Ectodermal cell (in vitro differentiated cells): ENCODE results near the gene C4orf17. TPM values are rescaled to one million over a fixed set of nuclear protein-coding genes. Genes with fewer than 3 reads are reported as not detected.

Experiments used
- H3K27ac ChIP-seq: 2 replicates; pipeline ENCODE4 v1.7.0; 2013; ENCODE audit warnings: mild to moderate bottlenecking, low read depth, low read length; ENCODE audit not compliant: insufficient read depth, poor library complexity, severe bottlenecking
- H3K27me3 ChIP-seq: 2 replicates; pipeline ENCODE4 v1.7.0; 2013; ENCODE audit warnings: mild to moderate bottlenecking, low read length; ENCODE audit not compliant: insufficient read depth, control insufficient read depth, poor library complexity, severe bottlenecking
- H3K36me3 ChIP-seq: one replicate; pipeline ENCODE4 v1.7.0; 2013; ENCODE audit warnings: low read length; ENCODE audit not compliant: control insufficient read depth, insufficient read depth
- H3K4me1 ChIP-seq: one replicate; pipeline ENCODE4 v1.7.0; 2013; ENCODE audit warnings: low read length; ENCODE audit not compliant: control insufficient read depth, insufficient read depth
- H3K4me3 ChIP-seq: 2 replicates; pipeline ENCODE4 v1.7.0; 2013; ENCODE audit warnings: low read depth, low read length, control low read depth; ENCODE audit not compliant: insufficient read depth
- H3K9me3 ChIP-seq: 2 replicates; pipeline ENCODE4 v1.7.0; 2013; ENCODE audit warnings: mild to moderate bottlenecking, low read length, moderate library complexity; ENCODE audit not compliant: control insufficient read depth
- WGBS, 2 experiments: methylation state at CpG; one replicate each; pipeline ENCODE4 v1.1.7; 2013; ENCODE audit warnings: missing lambda C conversion rate in 2 of 2; 5-methylcytosine and 5-hydroxymethylcytosine counted together
- polyA plus RNA-seq, 4 experiments: library from polyadenylated mRNA; stranded (reverse); fragments of 50-300 nt; gene quantifications; one replicate each; pipeline ENCODE4 v1.2.3, GENCODE V29; 2013

The C4orf17 gene
- not detected for polyA plus RNA-seq (2013, experiment 1 of 4)
- not detected for polyA plus RNA-seq (2013, experiment 2 of 4)
- not detected for polyA plus RNA-seq (2013, experiment 3 of 4)
- not detected for polyA plus RNA-seq (2013, experiment 4 of 4)

DNA sequence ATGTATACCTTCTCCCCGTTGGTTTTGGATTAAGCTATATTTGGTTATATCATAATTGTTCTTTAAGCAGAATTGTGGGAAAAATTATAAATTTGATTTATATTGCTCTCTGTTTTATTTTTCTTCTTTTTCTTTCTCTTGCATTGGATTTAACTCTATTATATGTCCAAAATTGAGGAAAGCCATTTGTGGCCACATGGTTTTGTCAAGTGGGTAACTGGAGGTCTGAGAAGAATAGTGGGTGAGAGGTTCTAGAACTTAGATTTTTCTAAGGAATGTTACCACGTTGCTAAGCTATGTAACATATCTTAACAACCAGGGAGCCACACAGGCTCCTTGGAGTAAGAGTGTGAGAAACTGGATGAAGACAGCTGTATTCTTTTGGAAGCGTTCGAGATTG is at the start of gene C4orf17:
Gene C4orf17, plus strand, starts transcription at position 301 of the 400 bp plus-strand sequence. CDS start 2,061 bp downstream, outside the sequence.
- Histone ChIP-seq H3K4me1 (no peaks in the 10 kb centered on the region), H3K4me3 (no peak within 1 kb of the TSS), H3K27me3 (no peaks in the 10 kb centered on the region), H3K9me3 (no peaks in the 10 kb centered on the region), H3K27ac (no peak within 1 kb of the TSS), H3K36me3 (no peaks in the 10 kb centered on the region)
- 93 to 100% methylated on average over 2 to 3 of the region's 4 CpGs for WGBS, 2 experiments

DNA sequence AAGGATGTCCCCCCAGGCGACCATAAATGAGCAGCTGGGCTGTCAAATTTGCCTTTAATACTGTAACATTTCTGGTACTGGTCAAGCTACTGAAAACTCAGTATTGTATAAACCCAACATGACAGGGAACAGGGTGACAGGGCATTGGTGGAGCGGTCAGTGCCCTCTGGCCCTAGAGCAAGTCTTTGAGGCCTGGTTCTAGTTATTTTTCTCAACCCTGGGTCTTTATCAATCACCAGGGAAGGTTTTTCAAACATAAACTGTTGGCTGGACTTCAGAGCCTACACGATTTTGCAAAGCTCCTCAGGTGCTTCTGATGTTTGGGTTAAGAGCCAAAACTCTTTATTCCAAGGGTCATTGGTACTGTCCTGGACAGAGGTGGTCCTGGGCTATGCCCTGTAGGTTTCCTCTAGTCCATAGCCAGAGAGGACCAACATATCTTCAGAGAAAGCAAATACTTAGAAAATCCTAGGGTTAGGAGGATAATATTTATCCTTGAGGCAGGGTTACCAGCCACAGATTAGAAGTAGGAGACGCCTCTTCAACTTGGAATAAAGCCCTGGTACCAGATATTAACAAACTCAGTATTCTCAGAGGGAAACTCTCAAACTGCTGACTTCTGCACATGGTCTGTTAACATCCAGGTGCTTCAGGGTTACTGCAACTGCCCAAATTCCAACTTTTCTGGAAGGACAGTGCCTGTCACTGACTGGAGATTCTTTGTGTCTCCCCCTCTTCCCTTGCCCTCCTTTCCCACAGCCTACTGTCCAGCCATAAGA is 49.0 kb upstream of the C4orf17 start:
- Histone ChIP-seq H3K4me1 (no peaks in the 10 kb centered on the region), H3K4me3 (no peak overlapping the region), H3K27ac (no peak overlapping the region), H3K9me3 (no peaks in the 10 kb centered on the region), H3K36me3 (no peaks in the 10 kb centered on the region), H3K27me3 (no peaks in the 10 kb centered on the region)
- 84 to 90% methylated on average over 4 of the region's 4 CpGs for WGBS, 2 experiments

DNA sequence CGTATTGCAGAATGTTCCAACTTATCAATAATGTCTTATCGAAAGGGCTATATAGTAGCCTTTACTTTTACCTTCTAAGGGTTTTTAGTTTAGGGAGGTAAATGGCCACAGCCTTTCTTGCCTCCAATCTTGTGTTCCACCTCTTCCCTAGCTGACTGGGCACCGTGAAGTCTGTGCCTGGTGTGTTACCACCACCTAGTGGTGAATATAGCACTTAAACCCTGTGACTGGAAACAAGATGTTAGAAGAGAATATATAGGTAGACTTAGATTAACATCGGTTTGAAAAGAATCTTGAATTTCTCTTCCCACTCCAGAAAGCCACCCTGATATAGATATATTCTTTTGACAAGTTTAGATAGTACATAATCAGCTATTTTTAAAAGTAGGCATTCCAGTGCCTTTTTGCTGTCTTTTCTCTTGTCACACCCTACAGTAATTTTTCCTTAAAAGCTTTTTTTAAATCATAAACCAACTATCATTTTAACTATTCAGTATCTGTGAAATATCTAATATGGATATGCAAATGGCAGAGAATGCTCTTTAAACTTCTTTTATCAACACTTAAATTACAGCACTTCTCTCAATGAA is 47.9 kb upstream of the C4orf17 start:
- Histone ChIP-seq H3K4me3 (no peak overlapping the region), H3K9me3 (no peaks in the 10 kb centered on the region), H3K27ac (no peak overlapping the region), H3K4me1 (no peaks in the 10 kb centered on the region), H3K36me3 (no peaks in the 10 kb centered on the region), H3K27me3 (no peaks in the 10 kb centered on the region)
- 33 to 50% methylated on average over 2 to 3 of the region's 4 CpGs for WGBS, 2 experiments

DNA sequence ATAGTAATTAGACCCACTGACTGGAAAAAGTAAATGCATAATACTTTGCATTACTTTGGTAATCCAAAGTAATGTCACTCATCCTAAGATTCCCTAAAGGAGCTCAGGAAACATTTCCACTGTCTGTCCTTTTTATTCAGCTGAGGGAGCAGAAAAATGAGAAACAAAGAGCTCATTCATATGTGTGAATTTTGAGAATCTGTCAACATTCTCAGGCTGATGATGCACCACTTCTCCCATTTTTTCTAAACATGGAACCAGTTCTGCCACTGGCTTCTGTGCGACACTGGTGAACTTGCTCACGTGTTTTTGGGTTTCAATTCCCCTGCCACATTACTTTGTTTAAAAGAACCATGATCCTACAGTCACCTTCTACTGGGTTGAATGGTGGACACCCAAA is 47.3 kb upstream of the C4orf17 start:
- WGBS, 2 experiments: 90% methylated on average over 2 of the region's 2 CpGs
- Histone ChIP-seq H3K4me1 (no peaks in the 10 kb centered on the region), H3K36me3 (no peaks in the 10 kb centered on the region), H3K27me3 (no peaks in the 10 kb centered on the region), H3K9me3 (no peaks in the 10 kb centered on the region), H3K4me3 (no peak overlapping the region), H3K27ac (no peak overlapping the region)

DNA sequence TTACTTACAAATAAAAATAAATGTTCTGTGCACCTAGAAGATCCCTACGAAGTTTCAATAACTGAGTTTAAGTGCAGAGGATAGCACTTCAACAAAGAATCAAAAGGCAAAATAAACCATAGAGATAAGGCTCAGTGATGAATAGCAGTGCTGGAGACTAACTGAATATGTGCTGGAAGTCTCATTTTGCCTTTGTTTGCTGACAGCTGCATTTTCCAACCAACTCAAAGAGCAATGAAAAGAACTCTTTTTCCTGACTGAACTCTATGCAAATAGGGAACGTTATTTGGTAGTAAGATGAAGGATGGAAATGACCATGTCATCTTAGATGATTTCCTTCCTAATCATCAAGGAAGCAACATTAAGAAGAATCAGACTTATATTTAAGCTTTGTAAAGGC is 42.9 kb upstream of the C4orf17 start:
- Histone ChIP-seq H3K36me3 (no peaks in the 10 kb centered on the region), H3K27me3 (no peaks in the 10 kb centered on the region), H3K4me3 (no peak overlapping the region), H3K4me1 (no peaks in the 10 kb centered on the region), H3K27ac (no peak overlapping the region), H3K9me3 (no peaks in the 10 kb centered on the region)
- 93% methylated on average over 2 of the region's 2 CpGs; no CpG with 5 or more reads in 1 of the 2 experiments for WGBS, 2 experiments

DNA sequence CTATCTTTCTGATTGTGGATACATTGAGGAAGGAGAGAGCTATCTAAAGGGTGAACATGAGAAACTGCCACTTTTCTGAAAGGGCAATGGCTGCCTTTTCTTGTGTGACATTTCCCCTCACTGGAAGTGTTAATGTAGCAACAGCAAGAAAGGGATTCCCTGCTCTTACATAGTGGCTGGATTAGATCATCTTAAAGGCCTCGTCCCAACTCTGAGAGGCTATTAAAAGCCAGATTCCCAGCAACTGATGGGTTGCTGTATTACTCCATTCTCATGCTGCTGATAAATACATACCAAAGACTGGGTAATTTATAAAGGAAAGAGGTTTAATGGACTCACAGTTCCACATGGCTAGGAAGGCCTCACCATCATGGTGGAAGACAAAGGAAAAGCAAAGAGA is 41.9 kb upstream of the C4orf17 start:
- no peaks in the 10 kb centered on the region for H3K36me3 ChIP-seq
- 91 to 94% methylated on average over 1 of the region's 1 CpG for WGBS, 2 experiments

DNA sequence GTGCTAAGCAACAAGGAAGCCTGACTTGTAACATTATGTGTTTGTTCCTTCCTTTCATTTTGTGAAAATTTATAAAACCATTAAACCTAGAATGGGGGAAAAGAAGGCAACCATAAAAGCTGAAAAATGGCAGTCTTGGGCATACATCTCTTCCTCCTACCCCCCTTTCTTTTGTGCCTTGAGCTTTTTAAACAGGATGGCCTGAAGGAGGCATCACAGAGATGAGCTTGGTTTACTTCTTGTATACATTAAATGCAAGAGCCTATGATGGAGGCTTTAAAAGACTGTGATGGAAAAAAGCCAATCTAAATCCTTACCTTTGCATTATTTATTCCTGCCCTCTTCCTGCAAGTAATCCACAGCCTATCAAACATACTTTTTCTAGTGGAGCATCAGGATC is 39.5 kb upstream of the C4orf17 start:
- Histone ChIP-seq H3K27ac (no peak overlapping the region), H3K4me1 (no peaks in the 10 kb centered on the region), H3K27me3 (no peaks in the 10 kb centered on the region), H3K9me3 (no peaks in the 10 kb centered on the region), H3K36me3 (no peaks in the 10 kb centered on the region), H3K4me3 (no peak overlapping the region)

More for the DNA sequence above, 41.9 kb upstream of the C4orf17 start:
- Histone ChIP-seq H3K27ac (no peak overlapping the region), H3K4me3 (no peak overlapping the region), H3K27me3 (no peaks in the 10 kb centered on the region), H3K9me3 (no peaks in the 10 kb centered on the region), H3K4me1 (no peaks in the 10 kb centered on the region)

DNA sequence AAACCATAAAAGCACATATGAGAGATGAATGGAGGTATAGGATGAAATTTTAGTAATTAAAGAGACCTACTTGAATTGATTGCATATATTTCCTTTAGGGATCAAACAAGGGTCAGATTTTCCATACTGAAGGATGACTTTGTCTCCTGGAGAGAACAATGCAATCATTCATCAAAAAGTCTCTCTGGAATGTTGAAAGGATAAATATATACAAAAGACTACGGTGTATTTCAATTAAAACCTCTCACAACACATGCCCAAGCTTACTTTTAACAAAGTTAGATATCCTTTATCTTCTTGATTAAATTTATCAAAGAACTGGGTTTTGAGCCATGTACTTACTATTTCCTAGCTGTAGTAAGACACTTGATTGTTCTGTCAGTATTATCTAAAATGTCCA is 38.9 kb upstream of the C4orf17 start:
- no peaks in the 10 kb centered on the region for H3K9me3 ChIP-seq
- WGBS, 2 experiments: no CpG with 5 or more reads among the region's 1 CpG
- H3K27ac ChIP-seq: no peak overlapping the region
- no peaks in the 10 kb centered on the region for H3K27me3 ChIP-seq
- H3K4me1 ChIP-seq: no peaks in the 10 kb centered on the region
- no peak overlapping the region for H3K4me3 ChIP-seq
- no peaks in the 10 kb centered on the region for H3K36me3 ChIP-seq

DNA sequence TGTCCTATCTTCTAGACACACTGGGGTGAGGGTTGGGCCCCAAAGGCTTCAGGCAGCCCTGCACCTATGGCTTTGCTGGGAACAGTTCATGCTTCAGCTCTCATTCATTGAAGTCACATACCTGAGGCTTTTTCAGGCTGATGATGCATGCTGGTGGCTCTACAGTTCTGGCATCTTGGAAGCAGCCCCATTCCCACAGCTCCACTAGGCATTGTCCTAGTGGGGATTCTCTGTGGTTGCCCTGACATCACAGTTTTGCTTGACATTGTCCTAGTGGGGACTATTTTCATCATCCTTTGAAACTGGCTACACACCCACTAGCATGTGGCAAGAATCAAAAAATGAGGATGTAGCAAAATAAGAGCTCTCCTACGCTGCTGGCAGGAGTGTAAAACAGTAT is 37.7 kb upstream of the C4orf17 start:
- H3K27me3 ChIP-seq: no peaks in the 10 kb centered on the region
- no peaks in the 10 kb centered on the region for H3K9me3 ChIP-seq
- H3K27ac ChIP-seq: no peak overlapping the region
- no peak overlapping the region for H3K4me3 ChIP-seq
- H3K4me1 ChIP-seq: no peaks in the 10 kb centered on the region
- WGBS, 2 experiments: 100% methylated on average over 1 of the region's 1 CpG; no CpG with 5 or more reads in 1 of the 2 experiments
- no peaks in the 10 kb centered on the region for H3K36me3 ChIP-seq

DNA sequence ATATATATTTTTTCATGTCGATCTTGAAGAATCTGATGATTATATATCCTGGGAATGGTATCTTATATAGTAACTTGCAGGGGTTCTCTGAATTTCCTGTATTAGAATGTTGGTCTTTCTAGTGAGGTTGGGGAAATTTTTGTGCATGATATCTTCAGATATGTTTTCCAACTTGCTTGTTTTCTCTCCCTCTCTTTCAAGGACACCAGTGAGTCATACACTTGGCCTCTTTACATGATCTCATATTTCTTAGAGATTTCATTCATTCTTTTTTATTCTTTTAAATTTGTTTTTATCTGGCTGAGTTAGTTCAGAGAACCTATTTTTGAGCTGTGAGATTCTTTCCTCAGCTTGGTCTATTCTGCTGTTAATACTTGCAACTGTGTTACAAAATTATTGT is 27.2 kb upstream of the C4orf17 start:
- WGBS, 2 experiments: 55% methylated on average over 1 of the region's 1 CpG; no CpG with 5 or more reads in 1 of the 2 experiments
- no peaks in the 10 kb centered on the region for H3K4me1 ChIP-seq
- H3K27me3 ChIP-seq: no peaks in the 10 kb centered on the region
- H3K36me3 ChIP-seq: no peaks in the 10 kb centered on the region
- H3K27ac ChIP-seq: no peak overlapping the region
- H3K4me3 ChIP-seq: no peak overlapping the region
- H3K9me3 ChIP-seq: no peaks in the 10 kb centered on the region
